Measurements from ENCODE around the gene DOCK6. TPM values are rescaled to one million over a fixed set of nuclear protein-coding genes. Genes with fewer than 3 reads are reported as not detected.
A peak's percentile ranks its signal among the peaks of the same experiment; 100 is the strongest.

The DOCK6 gene
- 35.0 TPM for total RNA-seq

GRCh38 chr19:11261971-11262839 lies at the start of gene DOCK6:
TSS of gene DOCK6 (minus strand) at chr19:11262524. CDS start at chr19:11262440, 84 bp downstream.
- DNase-seq: no peak

DNA sequence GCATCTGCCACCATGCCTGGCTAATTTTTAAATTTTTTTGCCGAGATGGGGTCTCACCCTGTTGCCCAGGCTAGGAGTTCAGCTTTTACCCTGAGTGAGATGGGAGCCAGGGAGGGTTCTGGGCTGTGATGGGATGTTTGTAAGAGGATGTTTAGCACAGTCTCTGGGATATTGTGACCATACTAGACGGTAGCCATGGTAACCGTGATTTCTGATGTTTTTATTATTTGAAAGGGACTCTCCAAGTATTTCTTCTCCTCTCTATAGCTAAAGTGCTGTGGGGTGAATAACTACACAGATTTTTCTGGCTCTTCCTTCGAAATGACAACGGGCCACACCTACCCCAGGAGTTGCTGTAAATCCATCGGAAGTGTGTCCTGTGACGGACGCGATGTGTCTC lies 44.0 kb upstream of the DOCK6 start:
- no peak for DNase-seq

- DNase-seq: no peak
Measured at GRCh38 chr19:11304936-11305335, 42.6 kb upstream of the DOCK6 start.

- DNase-seq: no peak
Measured at GRCh38 chr19:11300811-11301120, 38.4 kb upstream of the DOCK6 start.

GRCh38 chr19:11299946-11300810 lies 37.9 kb upstream of the DOCK6 start:
- DNase-seq: no peak

DNA sequence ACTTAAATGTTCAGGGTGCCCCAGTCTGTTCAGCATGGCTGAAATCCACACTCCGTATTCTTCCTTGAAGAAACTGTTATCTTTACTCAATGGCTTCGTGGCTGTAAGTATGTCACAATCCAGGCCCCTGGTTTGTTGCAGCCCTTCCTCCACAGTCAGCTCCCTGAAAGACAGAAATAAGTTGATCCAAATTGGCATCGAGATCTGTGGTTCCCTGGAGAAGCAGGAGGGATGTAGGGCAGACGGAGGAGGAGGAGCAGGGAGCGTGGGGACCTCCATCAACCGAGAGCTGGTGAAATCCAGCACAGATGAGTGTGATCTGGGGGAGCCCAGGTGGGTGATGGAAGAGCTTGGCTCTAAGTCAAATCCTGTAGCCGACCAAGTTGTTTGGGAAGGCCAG lies 33.9 kb upstream of the DOCK6 start:
- no peak for DNase-seq

DNA sequence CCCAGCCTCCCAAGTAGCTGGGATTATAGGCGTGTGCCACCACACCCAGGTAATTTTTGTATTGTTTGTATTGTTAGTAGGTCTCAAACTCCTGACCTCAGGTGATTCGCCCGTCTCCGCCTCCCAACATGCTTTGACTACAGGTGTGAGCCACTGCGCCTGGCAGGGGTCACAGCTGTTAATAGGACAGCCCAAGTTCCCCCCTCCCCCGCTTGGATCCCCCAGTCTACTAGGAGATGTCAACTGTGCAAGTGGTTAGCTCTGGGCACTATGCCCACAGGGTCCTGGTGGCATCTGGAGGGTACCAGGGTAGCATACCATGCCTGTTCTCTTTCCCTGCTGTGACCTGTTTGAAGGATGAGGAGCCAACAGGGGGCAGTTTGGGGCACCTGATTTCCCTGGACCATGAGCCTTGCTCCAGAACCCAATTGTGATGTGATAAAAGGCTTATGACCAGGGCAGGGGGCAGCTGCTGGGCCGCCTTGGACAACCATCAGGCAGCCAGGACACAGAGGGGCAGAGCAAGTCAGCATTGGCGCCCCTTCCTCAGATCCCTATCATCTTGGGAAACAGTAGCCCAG lies 33.4 kb upstream of the DOCK6 start, which contains the start of gene TSPAN16:
Gene TSPAN16, plus strand, starts transcription at position 496 of the 581 bp plus-strand sequence. CDS start 138 bp downstream, outside the sequence.
- DNase-seq: no peak

- no peak for DNase-seq
Measured at GRCh38 chr19:11295180-11295579, 32.9 kb upstream of the DOCK6 start.

- peak; percentile 80 for DNase-seq
Measured at GRCh38 chr19:11293433-11294389, 31.4 kb upstream of the DOCK6 start.

GRCh38 chr19:11291991-11292390 lies 29.7 kb upstream of the DOCK6 start:
- no peak for DNase-seq

DNA sequence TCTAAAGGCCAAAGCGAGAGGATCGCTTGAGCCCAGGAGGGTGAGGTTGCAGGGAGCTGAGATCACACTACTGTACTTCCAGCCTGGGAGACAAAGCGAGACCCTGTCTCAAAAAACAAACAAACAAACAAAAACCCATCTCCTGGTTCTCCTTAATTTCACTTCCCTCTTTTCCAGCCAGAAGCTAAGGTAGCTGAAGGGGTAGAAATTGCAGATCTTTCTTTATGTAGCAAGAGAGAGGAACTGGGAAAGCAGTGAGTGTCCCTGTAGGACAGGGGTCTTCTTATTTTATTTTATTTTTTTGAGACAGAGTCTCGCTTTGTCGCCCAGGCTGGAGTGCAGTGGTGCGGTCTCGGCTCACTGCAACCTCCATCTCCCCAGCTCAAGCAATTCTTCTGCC lies 29.1 kb upstream of the DOCK6 start:
- DNase-seq: no peak

- no peak for DNase-seq
Measured at GRCh38 chr19:11290256-11290655, 27.9 kb upstream of the DOCK6 start.

DNA sequence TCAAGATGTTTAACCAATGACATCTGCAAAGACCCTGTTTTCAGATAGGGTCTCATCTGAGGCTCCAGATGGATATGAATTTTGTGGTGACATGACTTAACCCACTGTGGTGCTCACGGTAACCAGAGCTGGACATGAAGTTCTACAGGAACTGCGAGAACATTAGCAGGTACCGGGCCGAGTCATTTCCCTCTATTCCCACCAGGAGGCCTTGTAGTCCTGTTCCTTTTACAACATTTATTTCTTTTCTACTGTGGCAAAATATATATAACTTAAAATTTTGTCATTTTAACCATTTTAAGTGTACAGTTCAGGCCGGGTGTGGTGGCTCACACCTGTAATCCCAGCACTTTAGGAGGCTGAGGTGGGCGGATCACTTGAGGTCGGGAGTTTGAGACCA lies 26.0 kb upstream of the DOCK6 start:
- no peak for DNase-seq

DNA sequence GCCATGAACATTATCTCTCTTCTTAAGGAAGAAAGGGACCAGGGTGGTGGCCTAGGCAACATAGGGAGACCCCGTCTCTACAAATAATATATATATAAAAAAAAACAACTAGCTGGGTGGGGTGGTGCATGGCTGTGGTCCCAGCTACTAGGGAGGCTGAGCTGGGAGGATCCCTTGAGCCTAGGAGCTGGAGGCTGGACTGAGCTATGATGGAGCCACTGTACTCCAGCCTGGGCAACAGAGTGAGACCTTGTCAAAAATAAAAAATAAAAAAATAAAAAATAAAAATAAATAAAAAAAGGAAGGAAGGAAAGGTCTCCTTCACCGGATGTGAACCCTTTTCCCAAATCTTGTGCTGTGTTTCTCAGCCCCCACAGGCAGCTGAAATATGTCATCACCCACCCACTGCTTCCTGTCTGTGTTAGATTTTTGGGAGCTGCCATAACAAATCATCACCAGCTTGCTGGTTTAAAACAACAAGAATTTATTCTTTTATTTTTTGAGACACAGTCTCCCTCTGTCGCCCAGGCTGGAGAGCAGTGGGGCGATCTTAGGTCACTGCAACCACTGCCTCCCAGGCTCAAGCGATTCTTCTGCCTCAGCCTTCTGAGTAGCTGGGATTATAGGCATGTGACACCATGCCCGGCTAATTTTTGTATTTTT lies 24.1 kb upstream of the DOCK6 start:
- DNase-seq: peak; percentile 37

- DNase-seq: no peak
Measured at GRCh38 chr19:11284515-11284914, 22.2 kb upstream of the DOCK6 start.

GRCh38 chr19:11281356-11282049 lies 19.2 kb upstream of the DOCK6 start:
- DNase-seq: no peak

- DNase-seq: no peak
Measured at GRCh38 chr19:11279505-11280236, 17.3 kb upstream of the DOCK6 start.

- DNase-seq: no peak
Measured at GRCh38 chr19:11278670-11279069, 16.3 kb upstream of the DOCK6 start.

GRCh38 chr19:11274533-11275086 lies 12.3 kb upstream of the DOCK6 start:
- DNase-seq: no peak
